Glomerular endothelial cell (primary cell): ENCODE results near the gene MRPL54. TPM values are rescaled to one million over a fixed set of nuclear protein-coding genes. Genes with fewer than 3 reads are reported as not detected.

ENCODE experiments used
- DNase-seq: peaks from one replicate; pipeline ENCODE4 v3.0.0-alpha.2; 2011; ENCODE audit warnings: low read depth, low spot score; ENCODE audit errors: extremely low read depth
- total RNA-seq: library from RNA; depleted of rRNA; stranded (reverse); fragments of >200 nt; gene quantifications from 2 replicates; pipeline ENCODE4 v1.2.3, GENCODE V29; 2015

MRPL54 gene
- total RNA-seq, 1 donor from 2014 or later: 65.2 TPM

GRCh38 chr19:3767050-3767449, 4.6 kb downstream of the MRPL54 start:
- DNase-seq: no peak

GRCh38 chr19:3768015-3768747, 5.7 kb downstream of the MRPL54 start:
- DNase-seq: no peak

- no peak for DNase-seq
These were observed 6.2 kb downstream of the MRPL54 start for GRCh38 chr19:3768748-3769099.

- no peak for DNase-seq
These were observed 7.0 kb downstream of the MRPL54 start for GRCh38 chr19:3769494-3769893.

GRCh38 chr19:3770136-3770999, 7.9 kb downstream of the MRPL54 start:
- no peak for DNase-seq

GRCh38 chr19:3771000-3771905, 8.8 kb downstream of the MRPL54 start:
- no peak for DNase-seq

GRCh38 chr19:3771906-3772455, 9.5 kb downstream of the MRPL54 start, which contains the start of gene RAX2:
Gene RAX2, minus strand, starts transcription at chr19:3772228. Its CDS starts 486 bp downstream, at chr19:3771742.
- DNase-seq: no peak

GRCh38 chr19:3773814-3774515, 11.5 kb downstream of the MRPL54 start:
- DNase-seq: no peak

GRCh38 chr19:3774621-3775373, 12.3 kb downstream of the MRPL54 start:
- no peak for DNase-seq

GRCh38 chr19:3775374-3775711, 12.9 kb downstream of the MRPL54 start:
- no peak for DNase-seq

GRCh38 chr19:3775831-3776230, 13.3 kb downstream of the MRPL54 start:
- no peak for DNase-seq

GRCh38 chr19:3776479-3777040, 14.1 kb downstream of the MRPL54 start:
- DNase-seq: no peak

- no peak for DNase-seq
These were observed 15.8 kb downstream of the MRPL54 start for GRCh38 chr19:3778104-3778867.

GRCh38 chr19:3778899-3779723, 16.6 kb downstream of the MRPL54 start:
- DNase-seq: no peak

GRCh38 chr19:3780786-3781304, 18.4 kb downstream of the MRPL54 start:
- no peak for DNase-seq

GRCh38 chr19:3781603-3782002, 19.1 kb downstream of the MRPL54 start:
- no peak for DNase-seq

GRCh38 chr19:3782330-3782729, 19.8 kb downstream of the MRPL54 start:
- no peak for DNase-seq
